ENCODE results near the gene PSME4. TPM values are rescaled to one million over a fixed set of nuclear protein-coding genes. Genes with fewer than 3 reads are reported as not detected.

Gene PSME4
- total and polyA plus RNA-seq, 11 donors, result 30.8 to 110 (median 59.9) TPM

DNA sequence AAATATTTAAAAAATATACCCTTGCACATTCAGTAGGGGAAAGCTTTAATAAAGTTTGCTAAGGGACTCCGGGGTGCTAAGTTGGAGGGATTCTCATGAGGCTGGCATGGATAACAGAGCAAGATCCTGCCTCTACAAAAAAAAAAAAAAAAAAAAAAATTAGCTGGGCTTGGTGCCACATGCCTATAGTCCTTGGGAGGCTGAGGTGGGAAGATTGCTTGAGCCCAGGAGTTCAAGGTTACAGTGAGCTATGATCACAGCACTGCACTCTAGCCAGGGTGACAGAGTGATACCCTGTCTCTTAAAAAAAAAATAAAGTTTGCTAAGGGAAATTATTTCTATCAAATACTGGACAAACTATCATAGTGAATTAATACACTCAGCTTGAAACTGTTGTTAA lies 93.7 kb downstream of the PSME4 start:
- Histone ChIP-seq H3K9me3 (no peaks in the 10 kb centered on the region), H3K27me3 (no peaks in the 10 kb centered on the region), H3K36me3 (peaks cover 4 to 99% (median 89%) of the 10 kb centered on the region in 9 donors), H3K4me3 (no peak overlapping the region), H3K27ac (no peak overlapping the region), H3K4me1 (no peaks in the 10 kb centered on the region)
- no peak for TF ChIP-seq POLR2A (IDR thresholded peaks at IDR 0.05)
- no peak for TF ChIP-seq CTCF (IDR thresholded peaks at IDR 0.05)
- ATAC-seq, result peak in 2 of 4 donors; percentile 35 to 54
- 0 to 50% (median 33%) methylated on average over 1 of the region's 1 CpG for WGBS, 4 donors
- DNase-seq, result no peak
- intact Hi-C loops (cut with DNase I), result no loop called here

GRCh38 chr2:53874401-53874950 lies 96.3 kb downstream of the PSME4 start:
- intact Hi-C loops (cut with DNase I), result no loop called here
- WGBS, 4 donors, result 88 to 94% (median 91%) methylated on average over 7 of the region's 7 CpGs
- Histone ChIP-seq H3K4me3 (no peak overlapping the region), H3K4me1 (no peaks in the 10 kb centered on the region), H3K9me3 (no peaks in the 10 kb centered on the region), H3K36me3 (peaks cover 4 to 98% (median 87%) of the 10 kb centered on the region in 9 donors), H3K27me3 (no peaks in the 10 kb centered on the region), H3K27ac (no peak overlapping the region)
- TF ChIP-seq POLR2A (IDR thresholded peaks at IDR 0.05) (no peak), CTCF (IDR thresholded peaks at IDR 0.05) (no peak)
- no peak for ATAC-seq
- no peak for DNase-seq

DNA sequence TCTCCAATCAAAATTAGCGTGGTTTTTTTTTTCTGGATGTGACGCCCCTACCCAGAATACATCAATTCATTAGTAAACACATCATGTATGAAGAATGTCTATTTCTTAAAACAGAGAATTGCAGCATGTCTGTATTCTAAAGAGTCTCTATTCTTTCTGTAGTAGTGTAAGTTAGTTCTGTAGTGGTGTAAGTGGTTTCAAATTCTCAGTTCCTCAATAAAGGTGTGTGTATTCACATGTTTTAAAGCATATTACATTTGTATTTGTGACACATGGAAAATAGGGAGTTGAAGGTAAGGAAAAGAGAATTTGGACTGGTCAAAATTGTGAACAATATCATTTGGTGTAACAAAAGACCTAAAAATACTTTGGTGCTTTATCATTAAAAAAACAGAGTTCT lies 103.0 kb downstream of the PSME4 start:
- WGBS, 4 donors, result 96 to 99% (median 97%) methylated on average over 2 of the region's 2 CpGs
- ATAC-seq, result no peak
- H3K36me3 ChIP-seq, result peaks cover 0 to 96% (median 88%) of the 10 kb centered on the region in 9 donors

DNA sequence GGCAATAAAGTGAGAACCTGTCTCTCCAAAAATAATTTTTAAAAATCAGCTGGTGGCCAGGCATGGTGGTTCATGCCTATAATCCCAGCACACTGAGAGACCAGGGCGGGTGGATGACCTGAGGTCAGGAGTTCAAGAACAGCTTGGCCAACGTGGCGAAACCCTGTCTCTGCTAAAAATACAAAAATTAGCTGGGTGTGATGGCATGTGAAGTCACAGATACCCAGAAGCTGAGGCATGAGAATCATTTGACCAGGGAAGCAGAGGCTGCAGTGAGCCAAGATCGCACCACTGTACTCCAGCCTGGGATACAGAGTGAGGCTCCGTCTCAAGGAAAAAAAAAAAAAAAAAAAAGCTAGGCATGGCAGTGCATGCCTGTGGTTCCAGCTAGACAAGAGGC lies 103.6 kb downstream of the PSME4 start:
- H3K27me3 ChIP-seq, result no peaks in the 10 kb centered on the region
- TF ChIP-seq POLR2A (IDR thresholded peaks at IDR 0.05) (no peak), CTCF (IDR thresholded peaks at IDR 0.05) (no peak)
- H3K9me3 ChIP-seq, result no peaks in the 10 kb centered on the region
- DNase-seq (peak in 2 of 5 donors; percentile 20 to 43), ATAC-seq (peak; percentile 40 to 81 (median 52))
- peaks cover 0 to 93% (median 82%) of the 10 kb centered on the region in 9 donors for H3K36me3 ChIP-seq
- H3K27ac ChIP-seq, result peak overlapping the region in 4 of 12 donors; percentile 19 to 62 (median 50)
- intact Hi-C loops (cut with DNase I), result no loop called here
- no peak overlapping the region for H3K4me3 ChIP-seq
- peaks cover 0 to 4% (median 0%) of the 10 kb centered on the region in 12 donors for H3K4me1 ChIP-seq
- WGBS, 4 donors, result 67 to 78% (median 72%) methylated on average over 5 of the region's 5 CpGs

More for the DNA sequence above, 103.0 kb downstream of the PSME4 start:
- H3K9me3 ChIP-seq, result no peaks in the 10 kb centered on the region
- DNase-seq, result no peak
- peak overlapping the region in 1 of 12 donors; percentile 27 for H3K27ac ChIP-seq
- no peak overlapping the region for H3K4me3 ChIP-seq
- H3K27me3 ChIP-seq, result no peaks in the 10 kb centered on the region
- TF ChIP-seq CTCF (IDR thresholded peaks at IDR 0.05), result no peak
- no peak for TF ChIP-seq POLR2A (IDR thresholded peaks at IDR 0.05)
- H3K4me1 ChIP-seq, result peaks cover 0 to 4% (median 0%) of the 10 kb centered on the region in 12 donors
- intact Hi-C loops (cut with DNase I), result no loop called here
